Choroid plexus epithelial cell (primary cell): ENCODE results near the gene RFX8.
A peak's percentile ranks its signal among the peaks of the same experiment; 100 is the strongest.

Experiments used
- DNase-seq: peaks from one replicate; pipeline ENCODE4 v3.0.0-alpha.2; 2010; ENCODE audit warnings: low read depth
- H3K4me3 ChIP-seq: 2 replicates; pipeline ENCODE4 v1.5.1; 2011; ENCODE audit warnings: low read depth, mild to moderate bottlenecking, control low read depth, low read length, moderate library complexity
- CTCF ChIP-seq: conservative IDR thresholded peaks from 2 replicates; pipeline ENCODE4 v1.5.1; 2011; ENCODE audit warnings: low read depth, mild to moderate bottlenecking, control low read depth, inconsistent platforms, low read length, moderate library complexity

Gene RFX8

GRCh38 chr2:101427240-101427639, 47.7 kb downstream of the RFX8 start:
- no peak overlapping the region for H3K4me3 ChIP-seq
- TF ChIP-seq CTCF: no peak
- no peak for DNase-seq

GRCh38 chr2:101426822-101427221, 48.1 kb downstream of the RFX8 start:
- no peak for TF ChIP-seq CTCF
- H3K4me3 ChIP-seq: no peak overlapping the region
- no peak for DNase-seq

- H3K4me3 ChIP-seq: no peak overlapping the region
- peak; percentile 38 for DNase-seq
- TF ChIP-seq CTCF: no peak
These were observed 54.3 kb downstream of the RFX8 start for GRCh38 chr2:101420623-101421022.

GRCh38 chr2:101419096-101419663, 55.7 kb downstream of the RFX8 start:
- peak; percentile 88 for TF ChIP-seq CTCF
- peak; percentile 88 for DNase-seq
- no peak overlapping the region for H3K4me3 ChIP-seq

GRCh38 chr2:101418460-101419095, 56.3 kb downstream of the RFX8 start:
- TF ChIP-seq CTCF: no peak
- H3K4me3 ChIP-seq: no peak overlapping the region
- DNase-seq: no peak

- DNase-seq: no peak
- no peak overlapping the region for H3K4me3 ChIP-seq
- no peak for TF ChIP-seq CTCF
These were observed 58.3 kb downstream of the RFX8 start for GRCh38 chr2:101416609-101417008.

GRCh38 chr2:101415884-101416283, 59.0 kb downstream of the RFX8 start:
- no peak for DNase-seq
- H3K4me3 ChIP-seq: no peak overlapping the region
- TF ChIP-seq CTCF: no peak
